Measurements from ENCODE around the gene JAK1.

The JAK1 gene

DNA sequence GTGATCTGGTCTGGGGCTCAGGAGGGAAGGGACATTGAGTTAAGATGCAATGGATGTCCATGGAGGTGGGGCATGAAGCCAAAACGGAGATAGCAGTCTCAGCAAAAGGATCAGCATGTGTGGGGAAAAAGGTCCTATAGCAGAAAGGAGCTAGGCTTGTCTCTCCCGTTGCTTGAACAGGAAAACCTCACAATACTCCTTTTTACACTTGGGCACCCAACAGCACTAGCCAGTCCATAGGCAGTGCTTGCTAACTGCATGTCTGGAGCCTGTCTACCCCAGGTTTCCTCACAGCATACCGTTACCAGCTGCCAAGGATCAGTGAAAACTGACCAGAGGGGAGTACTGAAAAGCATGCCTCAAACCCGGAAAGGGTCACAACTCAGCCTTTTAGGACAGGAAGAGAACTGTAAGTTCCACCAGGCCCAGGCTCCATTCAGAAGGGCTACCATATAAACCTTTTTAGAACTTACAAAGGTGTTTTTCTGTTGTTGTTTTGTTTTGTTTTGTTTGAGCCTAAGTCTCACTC, 78.6 kb downstream of the JAK1 start:
- FAIRE-seq = no peak

DNA sequence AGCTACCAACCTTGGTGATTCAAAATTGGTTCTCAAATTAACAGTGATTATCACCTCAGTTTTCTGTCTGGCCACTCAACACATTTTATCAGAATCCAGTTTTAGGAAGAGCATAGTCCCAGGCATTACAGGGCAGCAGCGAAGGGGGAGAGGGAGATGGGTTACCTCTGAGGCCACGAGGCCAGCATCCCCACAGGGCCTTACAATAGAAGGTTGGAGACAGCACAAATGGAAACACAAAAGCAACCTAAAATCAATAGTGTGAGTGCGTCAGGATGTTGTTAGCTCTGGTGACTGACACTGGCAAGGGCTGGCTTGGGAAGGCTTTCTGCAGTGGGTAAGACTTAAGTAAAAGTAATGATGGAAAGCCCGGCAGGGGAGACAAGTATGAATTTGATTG, 79.5 kb downstream of the JAK1 start:
- no peak for FAIRE-seq

DNA sequence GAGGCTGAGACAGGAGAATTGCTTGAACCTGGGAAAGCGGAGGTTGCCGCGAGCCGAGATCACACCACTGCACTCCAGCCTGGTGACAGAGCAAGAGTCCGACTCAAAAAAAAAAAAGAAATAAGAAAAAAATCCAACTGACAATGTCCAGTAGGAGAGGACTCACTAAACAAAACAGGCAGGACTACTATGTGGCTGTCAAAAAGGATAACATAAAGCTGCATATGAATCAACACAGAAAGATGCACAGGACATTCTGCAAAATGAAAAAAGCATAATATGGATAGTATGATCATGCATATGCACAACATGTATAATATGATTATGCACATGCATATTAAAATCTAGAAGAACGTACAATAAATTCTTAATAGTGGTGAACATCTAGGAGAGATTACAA, 80.7 kb downstream of the JAK1 start:
- FAIRE-seq = no peak

DNA sequence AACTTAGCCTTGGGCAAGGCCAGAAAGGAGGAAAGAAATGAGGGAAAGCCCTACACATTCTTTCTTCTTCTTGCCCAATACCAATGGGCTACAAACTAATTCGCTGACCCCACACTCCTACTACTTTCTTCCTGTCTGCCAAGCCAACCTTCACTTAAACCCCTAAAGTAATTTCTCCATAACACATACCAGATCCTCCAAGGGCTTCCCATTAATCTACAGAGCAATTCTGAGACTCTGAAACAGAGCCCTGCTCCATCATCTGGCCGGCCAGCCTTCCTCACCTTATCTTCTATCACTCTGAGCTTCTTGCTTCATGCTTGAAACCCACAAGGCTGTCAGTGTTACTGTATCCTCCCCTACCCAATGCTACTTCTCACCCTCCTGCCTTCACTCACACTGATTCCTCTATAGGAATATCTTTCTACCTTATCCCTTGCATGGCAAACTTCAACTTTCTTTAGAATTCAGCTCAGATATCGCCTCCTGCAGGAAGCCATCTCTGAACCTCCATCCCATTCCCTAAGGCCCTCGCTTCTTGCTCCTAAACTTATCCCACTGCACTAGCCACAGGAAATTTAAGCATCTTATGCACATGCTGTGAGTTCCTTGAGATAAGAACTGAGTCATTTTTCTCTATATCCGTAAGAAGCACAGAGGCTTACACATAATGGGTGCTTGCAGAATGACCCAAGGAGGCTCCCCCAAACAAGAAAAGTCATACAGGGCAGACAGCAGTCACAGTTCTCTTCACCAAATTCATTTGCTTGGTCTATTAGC, 81.9 kb downstream of the JAK1 start:
- FAIRE-seq = no peak

DNA sequence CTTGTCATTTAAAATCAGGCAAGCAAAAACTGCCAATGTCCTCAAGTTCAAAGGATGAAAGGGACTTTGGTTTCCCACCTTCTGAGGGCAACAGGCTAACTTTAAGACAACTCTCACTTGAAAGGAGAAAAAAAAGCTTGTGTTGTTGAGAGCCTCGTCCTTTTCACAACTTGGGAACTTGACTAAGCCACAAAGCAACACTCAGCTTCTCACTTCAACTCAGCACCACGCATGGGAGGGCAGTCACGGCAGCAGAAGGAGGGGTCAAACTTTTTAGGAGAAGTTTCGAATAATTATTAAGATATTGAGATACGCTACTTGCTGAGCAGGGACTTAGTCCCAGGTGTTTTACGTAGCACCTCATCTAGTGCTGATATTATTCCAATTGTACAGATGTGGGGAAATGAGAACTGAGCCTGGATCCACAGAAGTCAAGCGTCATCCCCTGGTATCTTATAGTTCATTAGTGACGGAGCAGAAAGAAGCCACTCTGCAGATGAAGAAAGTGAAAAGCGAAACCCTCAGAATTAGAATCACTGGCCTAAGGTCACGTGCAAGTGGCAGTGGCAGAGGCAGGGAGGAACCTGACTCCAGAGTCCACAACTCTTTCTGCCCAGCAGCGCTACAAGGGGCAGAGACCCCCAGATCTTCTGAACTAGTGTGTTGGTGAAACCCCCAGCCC, 83.6 kb downstream of the JAK1 start:
- FAIRE-seq = no peak

DNA sequence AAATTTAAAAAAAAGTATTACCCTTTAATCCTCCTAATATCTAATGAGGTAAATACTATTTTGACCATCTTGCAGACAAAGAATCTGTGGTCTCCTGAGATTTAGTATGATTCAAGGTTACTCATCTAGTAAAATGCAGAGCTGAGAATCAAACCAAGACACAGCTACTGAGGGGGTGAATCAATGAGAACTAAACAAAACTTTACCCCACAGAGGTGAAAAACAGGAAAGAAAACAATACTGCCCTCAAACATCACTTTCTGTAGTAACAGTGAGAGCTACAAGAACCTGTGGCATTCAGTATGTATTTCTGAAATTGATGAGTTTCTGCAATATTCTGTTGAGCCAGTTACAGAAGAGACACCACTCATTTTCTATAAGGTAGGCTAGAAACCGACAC, 85.1 kb downstream of the JAK1 start:
- FAIRE-seq = no peak

DNA sequence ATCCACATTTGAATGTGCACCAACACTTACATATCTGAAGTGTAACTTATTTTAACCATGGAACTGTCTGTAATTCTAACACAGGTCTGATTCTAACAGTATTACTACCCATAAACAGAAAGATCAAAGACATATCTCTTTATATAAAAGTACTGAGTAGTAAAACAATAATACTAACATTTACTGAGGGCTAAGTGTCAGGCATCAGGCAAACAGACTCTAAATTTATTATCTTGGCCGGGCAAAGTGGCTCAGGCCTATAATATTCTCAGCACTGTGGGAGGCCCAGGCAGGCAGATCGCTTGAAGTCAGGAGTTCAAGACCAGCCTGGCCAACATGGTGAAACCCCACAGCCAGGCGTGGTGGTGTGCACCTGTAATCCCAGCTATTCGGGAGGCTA, 85.9 kb downstream of the JAK1 start:
- no peak for FAIRE-seq

DNA sequence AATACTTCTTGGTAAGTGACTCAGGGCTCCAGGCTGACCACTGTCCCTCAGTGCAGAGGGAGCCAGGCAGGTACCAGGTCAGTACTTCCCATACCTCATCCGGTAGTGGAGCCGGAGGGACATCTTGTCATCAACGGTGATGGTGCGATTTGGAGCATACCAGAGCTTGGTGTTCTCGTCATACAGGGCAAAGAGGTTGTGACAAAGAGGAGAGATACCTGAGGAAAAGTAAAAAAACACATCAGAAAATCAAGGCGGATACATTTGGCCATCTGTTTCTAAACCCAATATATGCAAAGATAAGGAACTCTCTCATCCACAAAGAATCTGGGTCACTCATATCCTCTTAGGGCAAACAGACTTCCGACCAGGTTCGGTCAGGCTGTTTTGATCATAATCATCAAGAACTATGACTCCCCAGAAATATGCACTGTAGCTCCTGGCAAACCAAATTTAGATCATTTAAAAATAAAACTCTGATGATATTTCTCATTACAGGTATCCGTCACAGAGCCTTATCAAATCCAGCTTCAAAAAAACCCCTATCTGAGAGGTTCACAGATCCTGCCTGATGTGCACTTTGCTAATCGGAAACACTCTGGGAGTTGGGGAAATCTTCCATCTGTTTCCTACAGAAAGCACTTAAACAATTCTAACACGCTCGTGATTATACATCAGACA, 87.3 kb downstream of the JAK1 start:
- FAIRE-seq = no peak

DNA sequence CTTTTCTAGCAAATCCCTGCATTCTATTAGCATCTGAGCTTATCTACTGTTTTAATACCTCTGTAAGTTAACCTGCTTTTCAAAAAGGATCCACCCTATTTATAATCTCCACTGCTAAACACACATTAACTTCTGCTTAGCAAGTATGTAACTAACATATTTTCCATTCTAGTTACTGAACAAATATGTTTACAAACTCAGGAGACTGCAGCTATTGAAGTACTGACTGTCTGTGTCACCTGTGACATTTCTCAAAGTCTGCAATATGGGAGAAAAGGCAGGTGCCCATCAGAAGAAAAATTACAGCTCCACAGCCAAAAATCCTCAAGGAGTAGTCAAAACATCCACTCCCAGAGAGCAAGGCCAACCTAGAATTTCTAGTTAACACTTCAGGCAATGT, 88.3 kb downstream of the JAK1 start:
- FAIRE-seq = no peak

DNA sequence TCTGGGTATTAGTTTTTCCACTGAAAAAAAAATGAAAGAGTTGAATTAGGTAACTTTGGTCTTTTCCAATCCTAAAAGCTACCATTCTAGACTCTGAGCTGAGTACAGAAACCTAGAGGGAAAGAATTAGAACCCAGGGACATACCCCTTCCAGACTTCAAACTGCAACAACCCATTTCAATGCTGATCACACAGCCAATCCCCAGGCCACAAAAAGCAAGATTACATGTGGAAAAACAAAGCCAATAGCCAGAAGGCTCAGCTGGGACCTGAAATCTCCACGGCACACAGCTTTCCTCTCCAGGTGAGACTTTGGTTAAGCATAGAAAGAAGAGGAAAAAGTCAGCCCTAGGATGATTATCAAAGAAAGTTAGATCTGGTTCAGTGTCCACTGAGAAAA, 88.8 kb downstream of the JAK1 start:
- no peak for FAIRE-seq

DNA sequence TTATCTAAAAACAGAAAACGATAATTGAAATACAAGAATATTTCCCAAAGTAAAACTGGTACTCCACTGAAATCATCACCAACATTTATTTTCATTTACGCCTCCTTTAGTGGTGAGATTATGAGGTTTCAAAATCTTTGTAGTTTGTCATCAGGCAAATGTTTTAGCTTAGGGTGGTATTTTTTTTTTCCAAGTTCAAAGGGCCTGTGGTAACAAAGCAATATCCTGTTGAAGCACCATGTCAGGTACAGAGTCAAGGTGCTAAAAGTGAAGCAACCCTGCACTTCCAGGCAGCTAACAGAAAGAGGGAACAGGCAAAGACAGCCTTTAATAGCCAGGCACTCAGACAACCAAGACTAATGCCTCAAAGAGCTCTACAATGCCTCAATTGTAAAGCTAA, 89.2 kb downstream of the JAK1 start:
- no peak for FAIRE-seq

DNA sequence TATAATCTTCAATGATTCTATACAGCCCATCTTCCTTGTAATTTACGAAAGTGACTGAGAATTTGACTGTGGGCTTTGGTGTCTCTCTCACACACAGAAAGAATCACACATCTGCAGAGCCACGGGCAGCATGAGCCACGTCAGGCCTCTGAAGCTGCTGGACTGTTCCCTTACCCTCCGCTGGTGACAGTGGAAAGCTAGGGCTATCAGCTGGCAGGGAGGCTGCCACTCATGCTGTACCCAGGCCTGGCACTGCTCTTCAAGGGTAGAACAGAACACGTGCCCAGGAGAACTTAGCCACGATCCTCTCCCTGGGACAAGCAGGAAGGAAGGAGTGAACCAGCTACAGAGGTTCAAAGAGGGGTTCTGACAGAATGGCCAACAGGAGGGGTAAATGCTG, 90.7 kb downstream of the JAK1 start:
- FAIRE-seq = no peak

DNA sequence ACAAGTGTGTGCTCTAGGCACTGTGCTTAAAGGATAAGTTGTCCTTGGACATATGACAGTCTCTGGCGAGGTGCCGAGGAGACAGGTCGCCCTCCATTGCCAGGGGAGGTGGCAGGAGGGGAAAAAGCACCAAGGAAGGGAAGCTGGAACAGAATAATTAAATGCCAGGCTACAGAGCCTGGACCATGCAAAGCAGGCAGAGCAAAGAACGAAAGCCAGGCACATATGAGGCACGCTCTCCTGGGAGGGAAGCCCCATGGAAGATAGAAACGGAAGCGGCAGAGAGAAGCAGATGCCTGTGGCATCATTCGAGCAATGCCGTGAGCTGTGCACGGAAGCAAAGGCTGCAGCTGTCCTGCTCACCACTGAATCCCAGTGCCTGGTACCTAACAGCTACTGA, 91.2 kb downstream of the JAK1 start:
- no peak for FAIRE-seq

DNA sequence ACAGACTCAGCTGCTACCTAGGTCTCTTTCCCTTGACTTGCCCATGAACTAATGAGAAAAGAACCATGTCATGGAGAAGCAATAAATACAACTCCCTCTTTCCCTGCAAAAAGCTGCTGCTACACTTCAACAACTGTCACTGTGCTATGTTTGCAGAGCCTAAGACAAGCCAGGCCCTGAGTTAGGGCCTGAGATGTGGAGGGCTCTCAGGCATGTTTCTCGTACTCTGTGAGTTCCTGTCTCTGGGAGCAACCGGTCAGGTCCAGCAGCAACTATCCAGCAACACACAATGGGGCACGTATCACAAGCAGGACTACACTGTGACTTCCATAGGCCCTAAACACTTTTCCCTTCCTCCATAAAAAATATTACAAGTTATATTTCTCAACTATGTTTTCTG, 91.7 kb downstream of the JAK1 start:
- FAIRE-seq = no peak

DNA sequence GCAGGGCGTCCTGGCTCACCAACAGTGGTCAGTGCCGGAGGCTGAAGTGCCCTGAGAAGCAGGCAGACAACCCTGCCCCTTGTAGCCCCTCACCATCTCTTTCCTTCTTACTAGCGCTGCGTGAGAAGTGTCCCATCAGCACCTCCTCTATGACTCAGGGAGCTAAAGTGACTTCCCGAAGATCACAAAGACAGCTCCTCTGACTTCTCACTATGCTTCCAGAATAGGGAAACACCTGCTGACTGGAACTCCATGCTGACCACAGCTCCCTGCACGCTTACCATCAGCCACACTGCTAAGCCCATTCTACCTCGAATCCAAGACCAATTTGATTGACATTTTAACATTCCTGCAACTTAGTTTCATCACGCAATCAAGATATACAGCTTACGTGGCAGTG, 92.8 kb downstream of the JAK1 start:
- FAIRE-seq = no peak

DNA sequence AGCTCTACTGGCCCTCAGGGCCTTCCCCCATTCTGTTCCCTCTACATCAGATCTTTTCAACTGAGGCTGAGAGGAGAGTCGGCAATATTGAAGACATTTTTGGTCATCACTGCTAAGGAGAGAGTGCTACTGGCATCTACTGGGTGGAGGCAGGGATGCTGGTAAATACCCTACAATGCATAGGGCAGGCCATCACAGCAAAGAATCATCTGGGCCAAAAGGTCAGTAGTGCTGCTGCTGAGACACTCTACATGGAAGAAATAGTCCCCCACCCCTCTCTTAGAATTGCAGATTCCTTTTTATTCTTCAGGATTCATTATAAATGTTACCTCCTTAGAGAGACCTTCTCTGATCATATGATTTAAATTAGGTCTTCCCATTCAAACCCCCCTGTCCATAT, 94.3 kb downstream of the JAK1 start:
- no peak for FAIRE-seq

DNA sequence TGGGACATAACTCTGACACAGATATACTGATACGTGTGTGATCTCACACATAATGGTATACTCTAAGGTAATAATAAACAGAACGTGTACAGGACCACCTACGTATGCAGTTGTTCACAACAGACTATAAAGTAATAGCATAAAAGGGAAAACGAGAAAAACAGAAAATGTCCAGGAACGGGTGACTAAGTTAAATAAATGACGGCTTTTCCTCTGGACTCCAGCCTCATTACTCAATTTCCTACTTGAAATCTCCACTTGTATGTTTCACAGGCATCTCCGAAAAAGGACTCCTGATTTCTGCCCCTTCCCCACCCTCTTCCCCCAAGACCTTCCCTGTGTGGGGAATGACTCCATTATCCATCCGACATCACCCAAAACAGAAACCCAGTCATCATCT, 95.1 kb downstream of the JAK1 start:
- no peak for FAIRE-seq

DNA sequence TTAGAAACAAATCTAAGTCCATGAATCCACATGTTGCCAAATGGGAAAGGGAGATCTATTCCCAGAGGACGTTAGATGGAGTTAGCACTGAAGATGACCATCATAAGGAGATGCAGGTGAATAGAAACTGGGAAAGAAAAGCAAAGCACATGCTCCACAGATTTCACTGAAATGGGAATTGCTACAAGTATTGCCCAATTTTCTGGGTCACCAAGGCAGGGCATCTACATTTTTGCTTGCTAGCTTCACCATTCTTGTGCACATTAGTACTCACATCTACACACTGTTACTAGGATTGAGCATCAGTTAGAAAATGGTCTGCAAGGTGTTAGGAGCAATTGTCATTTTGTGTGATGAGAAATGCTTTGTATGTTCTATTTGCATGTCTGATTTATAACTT, 99.1 kb downstream of the JAK1 start:
- no peak for FAIRE-seq

DNA sequence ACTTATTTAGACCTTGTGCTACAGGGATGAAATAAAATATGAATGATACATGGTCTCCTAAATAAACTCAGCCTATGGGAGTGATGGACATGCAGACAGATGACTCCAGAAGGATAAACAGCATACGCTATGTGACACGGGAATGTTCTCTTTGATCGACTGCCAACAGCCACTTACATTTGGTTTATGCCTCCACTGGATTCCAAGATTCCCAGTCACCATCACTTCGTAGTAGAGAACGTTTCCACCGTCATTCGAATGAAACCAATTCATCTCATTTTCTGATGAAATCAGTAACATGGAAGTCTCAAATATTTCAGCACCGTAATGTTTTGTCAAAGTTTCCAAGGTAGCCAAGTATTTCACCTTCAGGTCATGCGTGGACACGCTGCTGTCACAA, 99.7 kb downstream of the JAK1 start:
- no peak for FAIRE-seq

DNA sequence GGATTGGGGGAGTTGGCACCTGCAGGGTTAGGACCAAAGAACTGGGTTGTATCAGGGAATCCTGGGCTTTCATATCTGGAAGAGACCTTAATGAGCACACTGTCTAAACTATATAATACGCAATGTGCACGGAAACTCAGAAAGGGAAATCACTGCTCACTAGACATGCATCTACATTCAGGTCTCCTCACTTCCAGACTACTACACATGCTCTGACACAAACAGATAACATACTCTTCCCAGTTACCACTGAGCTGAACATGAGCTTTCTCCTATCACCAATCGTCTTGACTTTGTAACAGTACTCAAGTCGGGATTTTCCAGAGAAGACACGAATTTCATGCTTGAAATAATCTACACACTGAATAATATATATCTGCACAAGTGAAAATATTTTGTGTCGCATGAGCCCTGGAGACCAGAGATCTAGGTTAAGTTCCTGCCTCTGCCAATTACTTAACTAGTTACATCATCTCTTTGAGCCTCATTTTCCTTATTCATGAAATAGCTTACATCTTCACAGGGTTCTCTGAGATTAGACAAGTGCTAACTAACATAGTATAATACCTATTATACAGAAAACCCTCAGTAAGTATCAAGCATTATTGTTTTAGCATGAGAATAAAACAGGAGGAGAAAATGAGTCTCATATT, 101.1 kb downstream of the JAK1 start:
- no peak for FAIRE-seq

DNA sequence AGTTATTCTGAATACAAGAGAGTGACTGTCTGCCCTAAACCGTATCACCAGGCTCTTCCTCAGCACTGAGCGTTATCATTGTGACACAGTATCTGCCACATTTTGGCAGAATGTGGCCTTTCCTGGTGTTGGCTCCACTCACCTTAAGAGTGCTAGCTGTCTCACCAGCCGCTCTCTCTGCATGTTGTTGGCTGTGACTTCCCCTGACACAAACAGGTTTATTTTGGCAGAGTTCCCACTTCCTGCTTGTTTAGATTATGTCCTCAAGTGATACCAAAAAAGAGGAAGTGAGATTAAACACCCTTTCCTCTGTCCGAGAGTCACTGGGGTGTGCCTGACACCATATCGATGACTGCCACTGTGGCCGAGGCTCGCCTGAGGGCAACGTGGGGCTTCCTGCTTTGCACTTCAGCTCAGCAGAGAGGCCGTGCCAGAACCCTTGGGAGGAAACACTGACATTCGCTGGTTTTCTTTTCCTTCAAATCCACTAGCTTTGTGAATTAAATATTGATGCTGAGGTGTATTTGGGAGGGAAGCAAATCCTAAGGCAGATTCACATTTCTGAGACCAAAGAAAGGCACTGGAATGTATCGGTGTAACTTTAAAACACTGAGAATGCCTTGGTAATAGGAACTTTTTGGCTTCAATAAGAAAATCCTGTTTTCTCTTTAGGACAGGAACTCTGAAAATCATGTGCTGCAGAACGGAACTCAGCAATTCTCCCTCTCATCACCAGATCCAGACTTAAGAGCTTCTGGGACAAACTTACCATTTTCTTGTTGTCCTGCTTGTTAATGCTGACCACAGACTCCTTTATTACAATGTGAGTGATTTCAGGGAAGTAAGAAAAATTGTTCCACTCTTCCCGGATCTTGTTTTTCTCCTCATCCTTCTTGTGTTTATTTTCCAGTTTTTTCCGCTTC, 102.1 kb downstream of the JAK1 start:
- FAIRE-seq = no peak

DNA sequence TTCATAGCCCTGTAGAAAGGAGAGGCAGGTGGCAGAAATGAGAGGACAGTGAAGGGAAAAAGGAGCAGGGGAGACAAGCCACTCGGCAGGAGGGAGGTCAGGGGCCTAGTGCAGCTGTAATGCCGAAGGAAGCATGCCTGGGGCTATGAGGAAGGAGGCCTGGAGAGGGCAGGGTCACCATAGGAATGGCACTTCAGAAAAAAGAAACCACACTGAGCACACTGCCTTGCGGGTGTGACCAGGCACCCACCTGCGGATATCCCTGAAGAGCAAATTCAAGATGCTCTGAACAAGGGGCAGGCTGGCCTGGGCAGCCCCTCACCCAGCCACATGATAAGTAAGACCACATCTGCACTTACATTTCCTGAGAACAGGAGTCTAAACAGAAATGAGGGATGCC, 104.7 kb downstream of the JAK1 start:
- no peak for FAIRE-seq
